GM18517 (cell line): ENCODE results near the gene CLCN7.

Source experiments
- ATAC-seq: cut with Tn5 transposase; IDR thresholded peaks from one replicate; pipeline ENCODE4 v1.9.1; 2021; ENCODE audit warnings: mild to moderate bottlenecking, moderate library complexity; ENCODE audit not compliant: unreplicated experiment

Gene CLCN7

GRCh38 chr16:1464894-1465566 is 9.8 kb downstream of the CLCN7 start:
- no peak for ATAC-seq

GRCh38 chr16:1464196-1464893 is 10.5 kb downstream of the CLCN7 start:
- ATAC-seq = no peak

- no peak for ATAC-seq
Measured at GRCh38 chr16:1461146-1461545, 13.7 kb downstream of the CLCN7 start.

GRCh38 chr16:1460602-1461138 is 14.2 kb downstream of the CLCN7 start:
- ATAC-seq = no peak

GRCh38 chr16:1459967-1460366 is 14.9 kb downstream of the CLCN7 start:
- no peak for ATAC-seq

GRCh38 chr16:1458977-1459341 is 15.9 kb downstream of the CLCN7 start:
- no peak for ATAC-seq

GRCh38 chr16:1458336-1458976 is 16.4 kb downstream of the CLCN7 start:
- no peak for ATAC-seq

GRCh38 chr16:1457489-1458245 is 17.2 kb downstream of the CLCN7 start:
- ATAC-seq = no peak

GRCh38 chr16:1456951-1457350 is 17.9 kb downstream of the CLCN7 start:
- ATAC-seq = no peak

GRCh38 chr16:1455190-1456171 is 19.3 kb downstream of the CLCN7 start:
- no peak for ATAC-seq

- no peak for ATAC-seq
Measured at GRCh38 chr16:1454561-1454960, 20.3 kb downstream of the CLCN7 start.

- no peak for ATAC-seq
Measured at GRCh38 chr16:1453316-1453715, 21.5 kb downstream of the CLCN7 start.

GRCh38 chr16:1452530-1452929 is 22.3 kb downstream of the CLCN7 start:
- no peak for ATAC-seq

- ATAC-seq = no peak
Measured at GRCh38 chr16:1451702-1452392, 23.0 kb downstream of the CLCN7 start.

GRCh38 chr16:1450841-1451240 is 24.0 kb downstream of the CLCN7 start:
- ATAC-seq = no peak

GRCh38 chr16:1450218-1450617 is 24.6 kb downstream of the CLCN7 start:
- ATAC-seq = no peak

GRCh38 chr16:1449201-1449788 is 25.5 kb downstream of the CLCN7 start:
- no peak for ATAC-seq

GRCh38 chr16:1448536-1449116 is 26.2 kb downstream of the CLCN7 start:
- no peak for ATAC-seq

GRCh38 chr16:1447965-1448364 is 26.9 kb downstream of the CLCN7 start:
- ATAC-seq = no peak
